Stimulated activated CD4-positive, alpha-beta T cell treated with anti-CD3 and anti-CD28 coated beads, Interleukin-12 subunit alpha, Interleukin-12 subunit beta, amount 100 ng/mL, for 48 hours (primary cell): Measurements from ENCODE around the gene MLLT1.

Source experiments
- DNase-seq, 3 donors: peaks; one replicate each; pipeline ENCODE4 v3.0.0-alpha.2; 2020; ENCODE audit warnings: low read depth in 2 of 3, low spot score in 1 of 3

The MLLT1 gene

DNA sequence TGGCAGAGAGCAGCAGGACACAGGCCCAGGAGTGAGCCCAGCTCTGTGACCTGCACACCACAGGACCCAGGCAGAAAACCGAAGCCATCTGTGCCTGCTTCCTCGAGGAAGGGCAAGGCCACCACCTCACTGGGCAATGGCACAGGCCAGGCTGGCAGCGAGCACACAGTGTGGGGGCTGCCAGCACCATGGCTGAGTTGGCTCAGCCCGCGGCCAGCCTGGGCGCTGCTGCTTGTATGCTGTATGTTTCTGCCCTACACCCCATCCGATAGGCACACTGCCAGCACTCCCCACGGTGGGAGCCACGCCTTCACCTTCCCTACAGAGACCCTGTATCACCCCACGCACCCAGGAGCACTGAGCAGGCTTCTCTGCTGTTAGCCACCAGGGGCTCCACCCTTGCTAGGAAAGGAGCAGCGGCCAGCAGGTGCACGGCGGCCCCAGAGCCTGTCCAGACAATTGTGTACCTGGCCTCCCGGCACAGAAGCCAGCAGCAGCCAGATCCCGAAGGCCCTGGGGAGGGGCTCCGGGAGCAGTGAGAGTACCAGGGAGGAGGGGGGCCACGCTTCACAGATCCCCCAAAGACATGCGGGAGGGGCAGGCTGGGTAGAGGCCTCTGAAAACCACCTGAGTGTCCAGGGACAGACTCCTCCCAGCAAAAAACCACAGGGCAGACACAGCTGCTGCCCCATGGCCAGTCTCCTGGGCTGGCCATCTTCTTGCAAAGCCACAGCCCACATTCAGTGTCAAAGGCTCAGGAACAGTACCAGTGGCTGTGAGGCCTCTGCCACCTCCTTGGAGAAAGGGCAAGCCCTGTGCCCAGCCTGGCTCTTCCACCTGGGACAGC lies 56.1 kb downstream of the MLLT1 start:
- no peak for DNase-seq

DNA sequence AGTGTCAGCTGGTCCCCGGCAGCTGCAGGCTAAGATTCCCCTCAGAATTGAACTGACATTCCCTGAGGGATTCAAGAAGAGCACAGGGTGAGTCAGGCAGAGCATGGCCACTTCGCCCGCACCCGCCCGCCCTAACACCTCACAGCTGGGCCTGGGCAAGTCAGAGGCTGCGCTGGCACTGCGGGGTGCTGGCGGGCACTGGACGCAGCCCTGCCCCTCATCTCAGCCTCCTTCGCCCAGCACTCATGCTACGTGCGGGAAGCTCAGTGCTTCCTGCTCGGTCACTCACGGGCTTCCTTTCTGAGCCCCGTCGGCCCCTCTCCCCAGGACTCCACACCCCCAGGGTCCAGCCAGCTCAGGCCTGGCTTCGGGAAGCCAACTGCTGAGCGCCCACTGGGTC lies 56.9 kb downstream of the MLLT1 start:
- DNase-seq: no peak

DNA sequence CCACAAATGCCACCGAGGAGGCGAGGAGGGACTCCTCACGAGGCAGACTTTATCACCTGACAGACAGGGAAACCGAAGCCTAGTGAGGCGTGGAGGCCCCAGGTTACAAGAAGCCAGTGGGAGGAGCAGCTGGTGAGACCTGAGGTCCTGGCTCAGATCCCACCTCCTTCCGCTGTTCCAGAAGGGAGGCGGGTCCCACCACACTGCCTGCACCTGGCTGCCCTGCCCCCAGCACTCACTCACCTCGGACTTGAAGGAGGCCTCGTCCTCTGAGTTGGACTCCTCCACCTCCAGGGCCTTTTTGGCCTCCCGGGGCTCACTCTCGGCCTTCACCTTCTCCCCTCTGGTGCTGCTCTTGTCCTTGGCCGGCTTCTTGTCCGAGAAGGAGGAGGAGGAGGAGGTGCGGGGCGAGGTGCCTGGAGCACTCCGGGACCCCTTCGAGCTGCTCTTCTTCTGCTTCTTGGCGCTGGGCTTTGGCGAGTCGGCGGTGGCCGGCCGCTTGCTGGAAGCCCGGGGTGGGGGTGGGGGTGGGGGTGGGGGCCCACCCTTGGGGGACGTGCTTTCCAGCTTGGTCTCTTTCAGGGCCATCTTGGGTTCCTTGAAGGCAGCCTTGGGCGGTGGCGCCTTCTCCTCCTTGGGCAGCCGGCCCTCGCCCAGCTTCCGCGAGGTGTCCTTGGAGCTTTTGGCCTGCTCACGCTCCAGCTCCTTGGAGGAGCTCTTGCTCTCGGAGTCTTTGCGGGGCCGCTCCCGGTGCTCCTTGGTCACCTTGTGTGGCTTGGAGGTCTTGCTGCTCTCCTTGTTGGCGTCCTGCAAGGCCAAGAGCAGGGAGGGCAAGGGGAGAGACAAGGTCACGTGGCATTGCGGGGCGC lies 57.7 kb downstream of the MLLT1 start:
- DNase-seq: no peak

DNA sequence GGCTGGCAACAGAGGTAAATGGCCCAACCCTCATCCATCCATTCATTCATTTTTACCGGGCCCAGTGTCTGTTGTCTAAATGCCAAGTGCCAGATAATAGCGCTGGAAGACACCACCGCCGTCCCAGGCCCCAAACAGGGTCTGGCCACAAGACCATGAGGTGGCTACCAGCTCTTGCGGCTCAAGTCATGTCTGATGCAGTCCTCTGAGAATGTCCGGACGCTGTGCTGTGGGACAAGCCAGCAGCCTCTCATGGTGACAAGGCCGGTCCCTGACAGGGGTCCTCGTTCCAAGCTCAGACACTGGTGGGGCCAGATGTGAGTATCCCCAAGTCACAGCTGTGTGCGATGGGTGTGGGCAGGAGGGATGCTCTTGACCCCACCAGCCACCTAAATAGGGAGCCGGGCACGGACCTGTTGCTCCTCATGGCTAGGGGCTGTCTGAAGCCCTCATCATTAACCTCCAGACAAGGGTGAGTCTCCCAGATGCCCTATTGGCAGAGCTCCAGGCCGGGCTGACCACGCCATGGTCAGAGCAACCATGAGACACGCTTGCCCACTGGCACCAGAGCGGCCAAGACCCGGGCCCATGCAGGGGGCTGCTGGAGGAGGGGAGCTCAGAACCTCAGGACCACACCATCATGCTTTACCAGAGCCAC lies 58.4 kb downstream of the MLLT1 start:
- DNase-seq: no peak

DNA sequence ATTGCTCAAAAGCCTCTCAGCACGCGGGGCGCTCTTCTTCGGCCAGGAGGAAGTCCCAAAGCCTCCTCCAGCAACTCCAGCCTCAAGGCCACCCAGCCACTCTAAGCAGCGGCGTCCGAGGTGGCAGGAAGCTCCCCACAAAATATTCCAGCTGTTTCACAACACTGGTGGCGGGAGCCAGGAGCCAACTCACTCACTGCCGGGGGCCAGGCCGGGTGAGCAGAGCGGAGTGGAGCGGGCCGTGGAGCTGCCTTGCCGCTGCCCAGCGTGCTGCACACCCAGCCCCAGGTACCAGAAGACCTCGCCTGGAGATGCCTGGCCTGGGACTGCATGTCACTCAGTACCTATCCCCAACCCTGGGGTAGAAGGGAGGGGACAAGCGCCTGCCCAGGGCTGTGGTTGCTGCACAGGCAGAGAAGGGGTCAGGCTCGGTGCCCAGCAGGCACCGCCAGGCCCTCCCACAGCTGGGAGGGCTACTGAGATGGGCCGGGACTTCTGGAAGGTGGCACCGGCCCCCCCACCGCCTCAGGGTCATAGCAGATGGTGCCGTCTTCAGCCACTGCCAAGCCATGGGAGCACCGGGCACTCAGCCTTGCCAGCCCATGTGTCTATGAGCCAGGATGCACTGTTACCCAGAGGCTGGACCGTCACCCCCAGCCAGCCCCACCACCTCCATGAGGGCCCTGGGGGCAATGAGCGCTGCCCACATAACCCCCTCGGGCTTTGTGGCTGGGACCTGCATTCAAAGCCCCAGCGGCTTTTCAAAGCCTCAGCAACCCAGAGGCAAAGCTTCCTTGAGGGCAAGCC lies 59.2 kb downstream of the MLLT1 start:
- no peak for DNase-seq

DNA sequence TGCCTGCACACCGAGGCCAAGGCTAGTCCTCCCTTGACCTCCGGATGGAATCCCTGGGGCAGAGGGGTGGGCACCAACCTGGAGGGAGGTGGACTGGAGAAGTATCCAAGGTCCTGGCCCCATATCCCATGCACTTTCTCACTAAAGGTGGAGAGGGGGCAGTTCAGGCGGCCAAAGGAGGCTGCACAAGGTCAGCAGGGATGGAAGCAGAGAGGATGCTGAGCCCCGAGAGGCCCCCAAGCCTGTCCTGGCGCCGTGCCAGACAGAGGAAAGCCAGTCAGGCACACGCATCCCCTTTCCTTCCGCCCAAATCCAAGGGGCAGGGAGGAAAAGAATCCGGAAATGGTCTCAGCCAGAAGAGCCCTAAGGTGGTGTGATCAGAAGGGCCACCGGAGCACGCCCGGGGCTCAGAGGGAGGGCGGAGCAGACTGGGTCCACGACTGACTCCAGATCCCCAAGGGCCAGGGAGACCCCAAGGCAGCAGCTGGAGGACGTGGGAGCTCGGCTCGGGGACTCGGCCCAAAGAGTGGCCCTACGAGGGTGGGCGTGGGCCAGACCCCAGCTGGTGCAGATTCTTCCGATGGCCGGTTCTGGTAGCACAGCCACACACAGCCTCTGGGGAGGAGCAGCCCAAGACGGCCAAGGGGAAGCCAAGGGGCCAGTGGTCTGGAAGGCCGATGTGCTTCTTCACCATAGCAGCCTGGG lies 60.0 kb downstream of the MLLT1 start:
- DNase-seq: no peak

DNA sequence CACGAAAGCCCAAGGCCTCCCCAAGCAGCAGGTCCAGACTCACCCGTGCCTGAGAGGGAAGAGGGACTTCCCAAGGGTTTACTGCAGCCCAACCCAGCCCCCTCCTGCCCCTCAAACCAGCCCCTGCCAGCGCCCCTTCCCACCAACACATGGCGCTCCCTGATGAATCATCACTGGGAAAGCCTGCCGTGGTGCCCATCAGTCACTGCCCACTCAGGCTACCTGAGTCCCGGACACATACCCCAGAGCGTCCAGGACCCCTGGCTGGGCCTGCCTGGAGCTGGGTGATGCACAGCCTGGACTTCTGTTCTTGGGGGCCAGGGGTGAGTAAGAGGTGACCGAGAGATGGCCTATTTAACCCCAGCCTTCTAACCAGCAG lies 60.6 kb downstream of the MLLT1 start:
- DNase-seq: no peak

DNA sequence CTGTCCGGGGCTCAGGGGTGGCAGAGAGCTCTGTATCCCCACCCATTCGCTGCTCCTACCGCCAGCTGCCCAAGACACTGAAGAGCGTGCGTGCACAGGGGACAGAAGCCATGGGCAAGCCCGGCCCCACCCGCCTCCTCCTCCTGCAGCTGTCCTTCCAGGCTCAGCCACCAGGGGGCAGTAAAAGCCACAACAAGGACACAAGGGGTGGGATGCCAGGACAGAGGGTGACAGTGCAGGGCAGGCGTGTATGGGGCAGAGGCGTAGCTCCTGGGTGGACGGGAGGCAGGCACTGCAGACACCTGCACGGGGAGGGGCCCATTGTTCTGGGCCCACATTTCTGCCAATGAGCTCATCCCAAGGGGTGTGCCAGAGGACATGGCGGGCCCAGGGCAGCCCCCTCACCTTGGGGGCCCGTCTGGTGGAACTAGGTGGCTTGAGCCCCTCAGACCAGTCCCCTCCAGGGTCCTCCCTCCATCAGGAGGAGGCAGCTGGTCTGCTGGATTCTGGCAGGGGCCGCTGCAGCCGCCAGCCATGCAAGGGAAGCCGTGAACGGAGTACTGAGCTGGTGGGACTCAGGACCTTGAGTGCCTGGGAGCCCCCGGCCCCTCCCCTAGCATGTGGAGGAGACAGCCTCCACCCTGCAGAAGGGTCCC lies 61.2 kb downstream of the MLLT1 start:
- DNase-seq: peak; percentile 77 to 89 (median 77)

DNA sequence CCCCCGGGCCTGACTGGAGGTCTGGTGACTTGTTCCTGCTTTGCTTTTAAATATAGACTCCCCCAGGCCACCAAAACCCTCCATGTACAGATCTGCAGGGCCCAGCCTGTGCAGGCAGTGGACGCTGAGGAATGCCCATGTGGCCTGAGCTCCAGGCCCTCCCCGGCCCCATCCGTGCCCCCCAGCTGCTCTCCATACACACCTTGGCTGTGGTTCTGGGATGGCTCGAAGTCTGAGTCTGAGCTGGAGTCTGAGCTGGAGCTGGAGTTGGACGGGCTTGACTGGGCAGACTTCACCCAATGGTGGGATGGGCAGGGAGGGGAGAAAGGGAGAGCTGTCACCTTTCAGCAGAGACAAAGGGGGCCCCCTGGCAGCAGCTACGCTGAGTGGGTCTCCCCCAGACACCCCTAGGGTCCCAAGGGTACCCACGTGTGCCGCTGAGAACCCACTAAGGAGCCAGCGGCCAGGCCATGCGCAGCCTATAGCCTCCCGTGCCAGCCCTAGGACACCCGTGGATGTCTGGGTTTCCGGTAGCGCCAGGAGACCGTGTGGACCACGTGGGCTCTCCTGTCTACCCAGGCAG lies 61.9 kb downstream of the MLLT1 start:
- DNase-seq: no peak

DNA sequence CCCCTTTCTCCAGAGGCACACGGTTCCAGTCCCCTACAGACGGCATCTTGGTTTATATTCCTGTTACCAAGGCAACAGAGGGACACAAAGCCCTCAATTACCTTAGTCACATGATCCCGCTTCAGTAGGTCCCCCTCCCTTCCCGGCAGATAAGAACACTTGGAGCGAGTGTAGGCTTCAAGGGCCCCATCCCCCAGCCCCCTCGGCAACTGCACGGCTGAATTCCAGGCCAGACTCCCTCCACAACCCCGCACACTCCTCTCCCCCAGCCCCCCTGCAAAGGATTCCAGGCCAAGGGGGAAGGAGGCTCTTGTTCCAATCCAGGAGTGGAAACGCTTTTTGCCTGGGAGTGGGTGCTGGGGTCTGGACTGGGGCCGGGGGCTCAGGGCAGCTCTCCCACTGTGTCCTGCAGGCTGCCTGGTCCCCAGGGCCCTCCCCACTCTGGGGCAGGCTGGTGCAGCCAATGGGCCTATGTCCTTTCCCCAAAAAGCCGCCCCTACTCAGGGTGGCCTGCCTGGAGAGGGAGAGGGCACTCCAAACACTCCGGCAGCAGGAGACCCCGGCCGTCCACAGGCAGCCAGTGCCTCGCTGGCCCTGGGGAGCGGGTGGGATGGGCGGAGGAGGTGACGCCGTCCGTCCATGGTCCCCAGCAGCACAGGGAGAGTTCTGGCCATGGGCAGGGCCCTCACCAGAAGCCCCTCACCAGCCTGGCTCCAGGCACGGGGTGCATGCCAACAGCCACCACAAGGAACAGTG lies 62.6 kb downstream of the MLLT1 start:
- no peak for DNase-seq

DNA sequence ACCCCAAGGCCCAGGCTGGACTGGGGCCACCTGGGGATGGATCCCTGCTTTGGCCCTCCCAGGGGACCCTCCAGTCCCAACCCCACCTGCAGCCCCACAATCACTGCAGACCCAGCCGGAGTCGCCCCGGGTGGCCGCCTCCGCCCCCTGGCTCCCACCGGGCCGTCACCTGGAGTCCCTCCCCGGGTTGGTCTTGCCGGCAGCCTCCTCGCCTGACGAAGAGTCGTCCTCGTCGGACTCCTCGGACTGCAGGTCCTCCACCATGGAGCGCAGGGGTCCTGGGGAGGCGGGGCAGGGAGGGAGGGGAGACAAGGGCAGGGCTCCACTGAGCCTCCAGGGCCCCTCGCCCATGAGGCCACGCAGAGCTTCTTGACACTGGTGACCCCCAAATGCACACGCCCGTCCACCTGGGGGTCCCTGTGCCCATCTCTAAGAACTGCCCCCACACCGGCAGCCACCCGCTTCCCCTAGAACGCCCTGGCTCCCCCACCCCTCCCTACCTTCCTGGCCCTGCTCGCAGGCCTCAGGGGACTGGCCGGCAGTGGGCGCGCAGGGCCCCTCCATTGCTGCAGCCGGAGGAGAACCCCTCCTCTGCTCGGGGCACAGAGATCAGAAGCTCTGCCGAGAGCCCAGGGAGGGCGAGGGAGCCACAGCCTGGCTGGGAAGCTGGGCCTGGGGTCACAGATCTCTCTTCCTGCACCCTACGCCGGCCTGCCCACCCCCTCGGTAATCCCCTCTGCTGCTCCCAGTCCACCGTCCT lies 63.4 kb downstream of the MLLT1 start:
- no peak for DNase-seq

DNA sequence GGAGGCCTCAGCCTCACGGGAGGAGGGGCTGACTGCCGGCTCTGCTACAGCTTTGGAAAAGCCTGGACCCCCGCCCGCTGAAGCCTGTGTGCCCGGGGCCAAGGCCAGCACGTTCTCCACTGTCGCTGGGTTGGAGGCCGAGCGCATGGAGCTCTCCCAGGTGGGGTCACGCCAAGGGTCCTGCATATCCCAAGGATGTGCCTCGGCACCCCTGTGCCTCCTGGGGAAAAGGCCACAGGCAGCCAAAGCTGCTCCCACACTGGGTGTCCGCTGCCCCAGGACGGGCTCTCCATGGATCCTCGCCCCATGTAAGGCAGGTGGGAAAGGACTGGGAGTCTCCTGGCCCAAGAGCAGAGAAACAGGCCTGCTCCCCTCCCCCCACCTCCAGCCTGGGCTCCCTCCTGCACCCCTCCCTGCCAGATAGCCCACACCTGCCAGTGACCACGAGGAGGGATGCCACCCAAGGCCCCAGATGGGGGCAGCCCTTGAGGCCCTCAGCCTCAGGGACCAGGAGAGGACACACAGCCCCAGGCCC lies 64.0 kb downstream of the MLLT1 start:
- no peak for DNase-seq

DNA sequence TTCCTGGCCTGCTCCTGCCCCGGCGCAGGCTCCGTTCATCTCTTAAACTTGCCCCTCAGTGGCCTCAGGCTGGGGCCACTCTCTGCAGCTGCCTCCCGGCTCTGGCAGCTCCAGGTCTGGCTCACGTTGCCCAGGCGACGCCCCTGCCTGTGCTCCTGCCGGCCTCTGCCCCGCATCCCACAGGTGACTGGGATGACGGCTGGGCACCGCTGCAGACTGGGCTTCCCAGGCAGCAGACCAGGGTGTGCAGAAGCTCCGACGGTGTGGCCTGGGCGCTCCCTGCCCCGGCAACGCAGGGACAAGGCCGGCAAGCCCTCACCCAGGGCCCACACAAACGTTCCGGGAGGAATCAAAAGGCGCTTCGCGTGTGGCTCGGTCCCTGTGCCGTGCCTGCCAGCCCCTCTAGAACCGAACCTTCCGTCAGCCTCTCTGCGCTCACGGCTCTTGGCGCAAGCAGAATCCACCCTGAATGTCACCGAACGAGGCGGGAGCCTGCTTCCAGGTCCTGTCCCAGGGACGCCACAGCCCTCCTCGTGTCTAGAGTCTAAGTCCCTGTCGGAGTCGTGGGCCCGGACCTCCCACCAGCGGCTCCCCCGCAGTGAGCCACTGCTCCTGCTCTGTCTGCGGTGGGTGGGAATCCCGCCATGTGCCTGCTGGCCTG lies 64.8 kb downstream of the MLLT1 start:
- no peak for DNase-seq

DNA sequence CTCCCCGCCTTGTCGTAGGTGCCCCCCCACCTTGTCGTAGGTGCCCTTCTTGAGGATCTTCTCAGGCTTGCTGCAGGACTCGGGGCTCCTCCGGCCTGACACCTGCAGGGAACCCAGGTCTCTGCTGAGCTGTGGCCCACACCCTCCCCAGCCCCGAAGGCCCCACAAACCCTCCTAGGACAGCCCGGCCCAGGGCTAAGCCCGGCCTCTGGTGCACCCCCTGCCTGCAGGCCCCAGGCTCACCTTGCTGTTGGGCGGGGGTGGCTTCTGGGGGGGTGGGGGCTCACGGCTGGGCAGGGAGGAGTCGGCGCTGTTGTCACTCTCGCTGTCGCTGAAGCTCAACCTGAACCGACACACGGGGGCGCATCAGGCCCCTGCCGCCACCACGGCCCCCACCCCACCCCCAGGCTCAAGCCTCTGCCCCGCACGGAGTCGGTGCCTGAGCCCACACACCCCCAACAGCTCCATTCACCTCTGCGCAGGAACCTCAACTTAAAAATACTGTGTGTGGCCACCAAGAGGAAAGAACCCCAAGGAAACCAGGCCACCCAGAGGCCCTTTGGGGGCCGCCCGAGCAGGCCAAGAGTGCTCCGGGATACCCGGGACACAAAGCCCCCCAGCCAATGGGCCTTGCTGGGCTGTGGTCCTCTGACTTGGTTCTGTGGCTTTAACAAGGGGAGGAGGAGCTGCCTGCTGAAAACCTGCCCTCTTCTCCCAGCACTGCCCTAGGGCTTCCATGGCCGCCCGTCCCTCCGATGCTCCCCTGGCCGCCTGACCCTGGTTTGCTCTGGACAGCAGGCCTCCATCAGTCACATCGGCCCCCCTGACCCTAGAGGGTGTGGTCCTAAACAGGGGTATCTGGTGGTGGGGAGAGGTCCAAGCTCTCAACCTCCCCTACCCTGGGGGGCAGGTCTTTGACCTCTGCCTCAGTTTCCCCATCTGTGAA lies 65.8 kb downstream of the MLLT1 start:
- DNase-seq: no peak

DNA sequence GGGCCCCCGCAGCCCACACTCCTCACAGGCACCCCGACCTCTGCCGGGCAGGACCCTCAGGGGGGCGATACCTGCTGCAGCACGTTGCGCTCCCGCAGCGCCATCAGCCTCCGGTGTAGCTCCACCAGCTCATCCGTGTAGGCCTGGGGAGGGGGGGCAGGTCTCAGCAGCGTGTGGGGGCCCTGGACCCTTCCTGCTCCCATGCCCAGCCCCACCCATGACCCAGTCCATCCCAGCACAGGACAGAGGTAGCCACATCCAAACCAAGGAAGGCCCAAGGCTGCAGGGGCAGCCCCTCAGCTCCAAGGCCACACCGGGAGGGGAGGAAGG lies 66.5 kb downstream of the MLLT1 start:
- no peak for DNase-seq
